Measurements from ENCODE around the gene BOLA1.
"Not testable (repeated sequence)": the region's sequence is repeated elsewhere in the genome, so short reads cannot be mapped to it uniquely, and the experiment has no call there.

BOLA1 gene

GRCh38 chr1:149899460-149900284 lies at the start of gene BOLA1:
BOLA1 (plus strand) TSS chr1:149899568; CDS start chr1:149900060, 492 bp downstream.
- TF ChIP-seq CTCF (IDR thresholded peaks at IDR 0.05; ENCODE audit: insufficient read depth, low read depth, low read length, missing control alignments) = no peak
- peak within 1 kb of the TSS; percentile 72 for H3K4me3 ChIP-seq (ENCODE audit: low read depth, low read length)
- peak; percentile 93 for DNase-seq (ENCODE audit: low read depth)

GRCh38 chr1:149849947-149850360 lies 49.4 kb upstream of the BOLA1 start:
- peak overlapping the region; percentile 93 for H3K4me3 ChIP-seq (ENCODE audit: low read depth, low read length)
- peak; percentile 34 for DNase-seq (ENCODE audit: low read depth)
- TF ChIP-seq CTCF (IDR thresholded peaks at IDR 0.05; ENCODE audit: insufficient read depth, low read depth, low read length, missing control alignments) = no peak

GRCh38 chr1:149850732-149851345 lies 48.5 kb upstream of the BOLA1 start:
- H3K4me3 ChIP-seq (ENCODE audit: low read depth, low read length); DNase-seq (ENCODE audit: low read depth): not testable (repeated sequence)

- H3K4me3 ChIP-seq (ENCODE audit: low read depth, low read length); DNase-seq (ENCODE audit: low read depth): not testable (repeated sequence)
These were observed 47.7 kb upstream of the BOLA1 start for GRCh38 chr1:149851585-149852213.

GRCh38 chr1:149852263-149852662 lies 47.1 kb upstream of the BOLA1 start:
- H3K4me3 ChIP-seq (ENCODE audit: low read depth, low read length); DNase-seq (ENCODE audit: low read depth): not testable (repeated sequence)

GRCh38 chr1:149860271-149860670 lies 39.1 kb upstream of the BOLA1 start:
- DNase-seq (ENCODE audit: low read depth); H3K4me3 ChIP-seq (ENCODE audit: low read depth, low read length): not testable (repeated sequence)

GRCh38 chr1:149860684-149861496 lies 38.5 kb upstream of the BOLA1 start:
- H3K4me3 ChIP-seq (ENCODE audit: low read depth, low read length); DNase-seq (ENCODE audit: low read depth): not testable (repeated sequence)

GRCh38 chr1:149861497-149862054 lies 37.8 kb upstream of the BOLA1 start:
- DNase-seq (ENCODE audit: low read depth); H3K4me3 ChIP-seq (ENCODE audit: low read depth, low read length): not testable (repeated sequence)

- not testable (repeated sequence) for DNase-seq (ENCODE audit: low read depth); H3K4me3 ChIP-seq (ENCODE audit: low read depth, low read length)
These were observed 32.5 kb upstream of the BOLA1 start for GRCh38 chr1:149866887-149867286.

GRCh38 chr1:149873060-149873459 lies 26.3 kb upstream of the BOLA1 start:
- not testable (repeated sequence) for DNase-seq (ENCODE audit: low read depth); H3K4me3 ChIP-seq (ENCODE audit: low read depth, low read length)
